T-helper 9 cell (primary cell): Measurements from ENCODE around the gene CDC25B.

ENCODE experiments used
- DNase-seq: peaks from one replicate; pipeline ENCODE4 v3.0.0-alpha.2; 2020

The CDC25B gene

GRCh38 chr20:3764659-3765058 is 31.5 kb upstream of the CDC25B start:
- no peak for DNase-seq

GRCh38 chr20:3765171-3765882 is 30.8 kb upstream of the CDC25B start:
- DNase-seq, result no peak

- DNase-seq, result no peak
Observed at GRCh38 chr20:3766422-3767109, 29.5 kb upstream of the CDC25B start.

GRCh38 chr20:3767110-3767426 is 29.0 kb upstream of the CDC25B start:
- no peak for DNase-seq

- DNase-seq, result peak; percentile 94
Observed at GRCh38 chr20:3767427-3768341, 28.4 kb upstream of the CDC25B start, which contains the start of gene ADISSP. Gene ADISSP (minus strand): TSS chr20:3767753. CDS start chr20:3760100, 7,653 bp downstream.

GRCh38 chr20:3768342-3769130 is 27.6 kb upstream of the CDC25B start:
- DNase-seq, result peak; percentile 86

GRCh38 chr20:3771552-3772058 is 24.5 kb upstream of the CDC25B start:
- no peak for DNase-seq

- DNase-seq, result no peak
Observed at GRCh38 chr20:3775457-3776108, 20.5 kb upstream of the CDC25B start.

GRCh38 chr20:3777381-3777715 is 18.8 kb upstream of the CDC25B start:
- DNase-seq, result no peak

- DNase-seq, result no peak
Observed at GRCh38 chr20:3777716-3778629, 18.1 kb upstream of the CDC25B start.

- no peak for DNase-seq
Observed at GRCh38 chr20:3778976-3779375, 17.1 kb upstream of the CDC25B start.

- no peak for DNase-seq
Observed at GRCh38 chr20:3781153-3781910, 14.8 kb upstream of the CDC25B start, which contains the start of gene SPEF1. Gene SPEF1 (minus strand): TSS chr20:3781448. CDS start chr20:3781287, 161 bp downstream.

- DNase-seq, result no peak
Observed at GRCh38 chr20:3782597-3782996, 13.5 kb upstream of the CDC25B start.

GRCh38 chr20:3783068-3783489 is 13.0 kb upstream of the CDC25B start:
- DNase-seq, result no peak

GRCh38 chr20:3783511-3784195 is 12.5 kb upstream of the CDC25B start:
- no peak for DNase-seq

- no peak for DNase-seq
Observed at GRCh38 chr20:3784216-3784853, 11.8 kb upstream of the CDC25B start.

GRCh38 chr20:3784863-3785239 is 11.3 kb upstream of the CDC25B start:
- DNase-seq, result no peak

- DNase-seq, result no peak
Observed at GRCh38 chr20:3785240-3786125, 10.6 kb upstream of the CDC25B start.
